Muscle layer of colon (tissue), 2 donors: ENCODE measurements around the gene TGM5.

Experiments
- H3K27ac ChIP-seq: one replicate; pipeline ENCODE4 v1.7.0; 2013; ENCODE audit warnings: low read depth, mild to moderate bottlenecking, low read length, moderate library complexity
- H3K27me3 ChIP-seq, 2 donors: one replicate each; pipeline ENCODE4 v1.7.0; 2013; ENCODE audit warnings: low read length in 2 of 2, mild to moderate bottlenecking in 2 of 2; ENCODE audit not compliant: insufficient read depth in 2 of 2, control insufficient read depth in 1 of 2
- H3K36me3 ChIP-seq: one replicate; pipeline ENCODE4 v1.7.0; 2013; ENCODE audit warnings: mild to moderate bottlenecking, low read length; ENCODE audit not compliant: insufficient read depth
- H3K4me1 ChIP-seq: one replicate; pipeline ENCODE4 v1.7.0; 2013; ENCODE audit warnings: mild to moderate bottlenecking, low read length; ENCODE audit not compliant: insufficient read depth
- H3K4me3 ChIP-seq, 2 donors: one replicate each; pipeline ENCODE4 v1.7.0; 2013; ENCODE audit warnings: low read length in 2 of 2, low read depth in 1 of 2, mild to moderate bottlenecking in 1 of 2, moderate library complexity in 1 of 2
- H3K9ac ChIP-seq: one replicate; pipeline ENCODE4 v1.7.0; 2013; ENCODE audit warnings: low read length
- H3K9me3 ChIP-seq: one replicate; pipeline ENCODE4 v1.7.0; 2013; ENCODE audit warnings: mild to moderate bottlenecking, low read length
- donor health status: abdominal sarcoma.
- donor health status: Adenocarcinoma of cecum.

TGM5 gene

DNA sequence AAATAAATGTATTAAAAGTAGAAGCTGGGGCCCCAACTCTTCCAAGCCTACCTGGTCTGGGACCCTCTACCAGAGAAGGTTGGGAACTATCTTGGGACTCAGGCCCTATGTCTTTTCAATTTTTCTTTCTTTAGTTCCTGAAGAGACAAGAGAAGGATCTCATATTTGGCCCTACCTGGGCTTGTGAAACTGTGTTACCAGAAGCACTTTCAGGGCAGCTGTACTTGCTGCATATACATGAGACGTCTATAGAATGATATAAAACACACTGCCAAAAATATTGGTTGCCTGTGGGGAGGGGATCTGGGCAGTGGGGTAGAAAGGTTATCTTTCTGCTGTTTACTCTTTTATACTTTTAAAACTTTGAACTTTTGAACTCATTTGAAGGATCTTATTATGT is 45.3 kb downstream of the TGM5 start:
- Histone ChIP-seq H3K27me3 (no peaks in the 10 kb centered on the region), H3K4me1 (no peaks in the 10 kb centered on the region), H3K9ac (no peak overlapping the region), H3K27ac (no peak overlapping the region), H3K9me3 (no peaks in the 10 kb centered on the region), H3K36me3 (no peaks in the 10 kb centered on the region), H3K4me3 (no peak overlapping the region)

- Histone ChIP-seq H3K4me3 (no peak within 1 kb of the TSS), H3K27me3 (no peaks in the 10 kb centered on the region), H3K9me3 (no peaks in the 10 kb centered on the region), H3K4me1 (no peaks in the 10 kb centered on the region), H3K9ac (no peak within 1 kb of the TSS), H3K27ac (no peak within 1 kb of the TSS), H3K36me3 (no peaks in the 10 kb centered on the region)
Measured at GRCh38 chr15:43220991-43221403, 45.7 kb downstream of the TGM5 start, which contains the start of gene EPB42. EPB42 (minus strand) TSS chr15:43221018; CDS start chr15:43220825, 193 bp downstream.

DNA sequence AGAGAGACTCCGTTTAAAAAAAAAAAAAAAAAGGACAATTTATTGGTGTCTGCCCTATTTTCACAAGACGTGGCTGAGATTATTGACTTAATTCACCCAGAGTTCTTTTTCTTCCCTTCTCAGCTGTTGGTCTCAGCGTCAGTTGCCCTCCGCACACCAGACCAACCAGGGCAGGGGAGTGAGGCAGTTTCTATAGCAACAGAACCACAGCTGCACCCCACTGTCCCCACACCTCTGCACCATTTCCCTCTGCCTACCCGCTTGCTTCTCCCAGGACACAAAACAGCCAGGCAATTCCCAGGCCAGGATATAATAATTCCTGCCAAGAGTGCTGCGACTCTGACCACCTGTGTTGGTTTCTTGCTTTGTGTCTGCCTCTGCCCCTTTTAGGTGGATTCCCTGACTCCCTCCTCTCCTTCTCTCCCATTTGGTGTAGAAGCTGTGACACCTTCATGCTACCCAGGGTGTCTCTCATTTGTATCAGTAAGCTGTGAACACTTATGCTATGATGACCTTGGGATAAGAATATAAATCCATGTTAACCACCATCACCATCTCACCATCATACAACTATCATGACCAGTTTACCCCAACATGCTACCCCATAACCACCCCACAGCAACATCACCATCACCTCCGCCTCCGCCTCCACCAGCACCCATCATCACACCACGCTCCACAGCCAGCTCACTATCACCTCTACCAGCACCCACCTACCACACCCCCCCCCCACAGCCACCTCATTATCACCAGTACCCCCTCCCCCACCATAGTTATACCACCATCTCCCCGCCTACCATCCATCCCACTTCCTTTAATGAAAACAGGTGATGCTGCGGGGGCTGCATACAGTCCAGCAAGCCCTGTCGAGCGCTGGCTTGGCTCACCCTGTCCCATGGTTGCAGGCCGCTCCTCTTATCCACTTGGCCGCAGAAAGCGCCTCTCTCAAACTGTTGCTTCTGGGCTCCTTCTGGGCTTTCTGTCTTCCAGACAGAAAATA is 46.5 kb downstream of the TGM5 start:
- H3K27me3 ChIP-seq, result no peaks in the 10 kb centered on the region
- H3K4me1 ChIP-seq, result no peaks in the 10 kb centered on the region
- H3K27ac ChIP-seq, result no peak overlapping the region
- no peak overlapping the region for H3K9ac ChIP-seq
- no peaks in the 10 kb centered on the region for H3K9me3 ChIP-seq
- no peak overlapping the region for H3K4me3 ChIP-seq
- H3K36me3 ChIP-seq, result no peaks in the 10 kb centered on the region

GRCh38 chr15:43218908-43219706 is 47.6 kb downstream of the TGM5 start:
- Histone ChIP-seq H3K4me3 (no peak overlapping the region), H3K9ac (no peak overlapping the region), H3K9me3 (no peaks in the 10 kb centered on the region), H3K27me3 (no peaks in the 10 kb centered on the region), H3K4me1 (no peaks in the 10 kb centered on the region), H3K27ac (no peak overlapping the region), H3K36me3 (no peaks in the 10 kb centered on the region)

DNA sequence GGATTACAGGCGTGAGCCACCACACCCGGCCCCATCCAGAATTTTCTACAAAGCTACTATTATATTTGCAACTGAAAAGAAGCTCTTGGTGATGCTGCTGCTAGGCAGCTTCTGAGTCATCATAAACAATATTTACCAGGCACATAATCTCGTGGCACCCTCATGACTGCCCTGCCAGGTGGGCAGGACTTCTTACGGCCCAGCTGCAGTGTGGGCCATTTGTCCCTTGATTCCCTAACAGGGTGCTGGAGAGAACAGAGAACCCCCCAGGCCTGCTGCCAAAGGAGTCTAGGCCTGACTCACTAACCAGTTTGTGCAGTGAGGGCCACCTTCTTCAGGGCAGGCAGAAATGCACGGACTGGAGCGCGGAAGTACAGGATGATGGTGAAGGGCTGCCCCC is 50.8 kb downstream of the TGM5 start:
- Histone ChIP-seq H3K27ac (no peak overlapping the region), H3K4me1 (no peaks in the 10 kb centered on the region), H3K27me3 (no peaks in the 10 kb centered on the region), H3K4me3 (no peak overlapping the region), H3K9me3 (no peaks in the 10 kb centered on the region), H3K9ac (no peak overlapping the region), H3K36me3 (no peaks in the 10 kb centered on the region)

DNA sequence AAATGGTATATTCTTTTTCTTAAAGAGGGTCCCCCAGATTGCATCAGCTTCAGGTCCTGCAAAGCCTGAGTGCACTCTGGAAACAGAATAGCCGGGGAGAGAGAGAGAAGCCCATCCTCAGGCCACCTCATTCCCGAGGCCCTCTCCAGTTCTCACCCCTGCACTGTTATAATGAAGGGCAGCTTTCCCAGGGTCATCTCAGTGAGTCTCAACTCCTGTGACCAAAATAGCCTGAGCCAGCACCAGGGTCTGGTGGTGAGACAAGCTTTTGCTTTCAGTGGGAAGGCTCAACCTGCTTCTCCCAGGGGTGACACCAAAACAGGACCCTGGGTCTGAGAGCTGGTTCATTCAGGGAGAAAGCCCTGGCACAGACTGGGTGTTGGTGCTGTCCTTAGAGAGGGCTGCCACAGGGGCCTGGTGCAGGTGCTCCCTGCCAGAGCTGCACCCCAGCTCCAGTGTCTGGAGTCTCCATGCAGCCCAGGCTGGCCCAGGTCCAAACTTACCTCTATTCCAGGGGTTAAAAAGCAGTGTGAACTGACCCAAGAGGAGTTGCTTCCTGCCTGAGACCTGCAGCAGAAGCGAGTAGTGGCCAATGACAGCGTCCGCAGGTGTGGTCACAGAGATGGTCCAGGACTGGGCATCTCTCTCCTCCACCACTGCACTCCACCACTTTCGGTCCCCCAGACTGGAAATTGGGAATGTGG is 52.0 kb downstream of the TGM5 start:
- no peak overlapping the region for H3K4me3 ChIP-seq
- no peaks in the 10 kb centered on the region for H3K4me1 ChIP-seq
- H3K36me3 ChIP-seq, result no peaks in the 10 kb centered on the region
- no peak overlapping the region for H3K9ac ChIP-seq
- no peak overlapping the region for H3K27ac ChIP-seq
- H3K27me3 ChIP-seq, result no peaks in the 10 kb centered on the region
- no peaks in the 10 kb centered on the region for H3K9me3 ChIP-seq

DNA sequence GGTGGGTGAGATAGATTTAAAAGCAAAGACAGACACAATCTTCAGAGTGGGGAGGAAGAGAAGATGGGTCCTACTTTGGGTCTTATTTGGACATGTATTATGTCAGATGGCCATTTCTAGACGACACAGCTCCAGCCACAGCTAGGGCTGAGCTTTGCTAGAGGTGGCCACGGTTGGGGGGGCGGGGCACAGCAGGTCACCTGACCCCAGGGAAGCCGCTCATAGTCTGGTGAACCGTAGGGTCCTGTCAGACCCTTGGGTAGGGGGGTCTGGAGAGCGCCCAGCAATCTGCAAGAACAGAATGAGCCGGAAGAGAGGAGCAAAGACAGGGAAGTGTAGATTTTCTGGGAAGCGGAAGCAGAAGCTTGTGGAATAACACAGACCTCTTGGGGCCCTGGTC is 52.6 kb downstream of the TGM5 start:
- H3K4me1 ChIP-seq, result no peaks in the 10 kb centered on the region
- H3K9me3 ChIP-seq, result no peaks in the 10 kb centered on the region
- no peak overlapping the region for H3K27ac ChIP-seq
- no peak overlapping the region for H3K9ac ChIP-seq
- H3K36me3 ChIP-seq, result no peaks in the 10 kb centered on the region
- no peak overlapping the region for H3K4me3 ChIP-seq
- H3K27me3 ChIP-seq, result no peaks in the 10 kb centered on the region

GRCh38 chr15:43213466-43213865 is 53.3 kb downstream of the TGM5 start:
- no peak overlapping the region for H3K27ac ChIP-seq
- H3K36me3 ChIP-seq, result no peaks in the 10 kb centered on the region
- H3K27me3 ChIP-seq, result peaks cover 0 to 3% of the 10 kb centered on the region in 2 donors
- H3K9me3 ChIP-seq, result no peaks in the 10 kb centered on the region
- H3K4me1 ChIP-seq, result no peaks in the 10 kb centered on the region
- no peak overlapping the region for H3K4me3 ChIP-seq
- no peak overlapping the region for H3K9ac ChIP-seq

- Histone ChIP-seq H3K9me3 (no peaks in the 10 kb centered on the region), H3K4me3 (no peak overlapping the region), H3K27ac (no peak overlapping the region)
Measured at GRCh38 chr15:43212951-43213350, 53.8 kb downstream of the TGM5 start.

DNA sequence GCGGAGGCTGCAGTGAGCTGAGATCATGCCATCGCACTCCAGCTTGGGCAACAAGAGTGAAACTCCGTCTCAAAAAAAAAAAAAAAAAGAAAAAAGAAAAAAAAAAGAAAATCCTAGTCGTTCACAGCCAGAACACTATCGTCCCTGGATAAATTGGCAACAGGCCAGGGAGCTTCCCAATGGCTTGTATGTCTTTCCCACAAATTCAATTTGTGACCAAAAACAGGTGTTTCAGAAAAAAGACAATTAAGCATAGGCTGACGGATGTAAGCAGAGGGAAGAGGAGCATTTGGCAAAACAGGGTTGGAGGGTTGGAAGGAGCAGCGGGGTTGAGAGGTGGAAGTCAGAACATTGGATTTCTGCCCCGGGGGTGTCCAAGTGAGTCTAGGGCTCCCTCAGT is 54.4 kb downstream of the TGM5 start:
- Histone ChIP-seq H3K9me3 (no peaks in the 10 kb centered on the region), H3K27me3 (peaks cover 0 to 8% of the 10 kb centered on the region in 2 donors), H3K4me3 (no peak overlapping the region), H3K4me1 (no peaks in the 10 kb centered on the region), H3K27ac (no peak overlapping the region), H3K9ac (no peak overlapping the region), H3K36me3 (no peaks in the 10 kb centered on the region)

More at GRCh38 chr15:43212951-43213350, 53.8 kb downstream of the TGM5 start:
- peaks cover 0 to 8% of the 10 kb centered on the region in 2 donors for H3K27me3 ChIP-seq
- no peak overlapping the region for H3K9ac ChIP-seq
- H3K36me3 ChIP-seq, result no peaks in the 10 kb centered on the region
- H3K4me1 ChIP-seq, result no peaks in the 10 kb centered on the region

- no peaks in the 10 kb centered on the region for H3K4me1 ChIP-seq
- H3K4me3 ChIP-seq, result no peak overlapping the region
- H3K9me3 ChIP-seq, result no peaks in the 10 kb centered on the region
- H3K27ac ChIP-seq, result no peak overlapping the region
- H3K36me3 ChIP-seq, result no peaks in the 10 kb centered on the region
- H3K27me3 ChIP-seq, result peaks cover 0 to 8% of the 10 kb centered on the region in 2 donors
- H3K9ac ChIP-seq, result no peak overlapping the region
Measured at GRCh38 chr15:43211224-43211735, 55.4 kb downstream of the TGM5 start.
